Smooth muscle cell (in vitro differentiated cells): ENCODE data around the gene LETM1. TPM values are rescaled to one million over a fixed set of nuclear protein-coding genes. Genes with fewer than 3 reads are reported as not detected.

Experiments used
- DNase-seq: peaks from one replicate; lab custom pipeline; 2025; ENCODE audit not compliant: unreplicated experiment; lab: John Stamatoyannopoulos, UW
- H2AFZ ChIP-seq: fragments of 200-600 bp; sonication (generic); 2 replicates; pipeline ENCODE4 v1.6.0; 2016; ENCODE audit warnings: antibody characterized with exemption, low read depth, mild to moderate bottlenecking
- H3F3A ChIP-seq: fragments of 200-600 bp; sonication (generic); 2 replicates; pipeline ENCODE4 v1.6.0; 2017; ENCODE audit warnings: antibody characterized with exemption, low read depth
- H3K27ac ChIP-seq: fragments of 200-600 bp; sonication (generic); 2 replicates; pipeline ENCODE4 v1.5.1; 2016; ENCODE audit warnings: low read depth, mild to moderate bottlenecking
- H3K27me3 ChIP-seq: fragments of 200-600 bp; sonication (generic); 2 replicates; pipeline ENCODE4 v1.6.1; 2016; ENCODE audit warnings: low read depth, mild to moderate bottlenecking
- H3K36me3 ChIP-seq: fragments of 200-600 bp; sonication (generic); 2 replicates; pipeline ENCODE4 v1.5.1; 2016; ENCODE audit warnings: low read depth
- H3K4me1 ChIP-seq: fragments of 200-600 bp; sonication (generic); 2 replicates; pipeline ENCODE4 v1.5.1; 2016; ENCODE audit warnings: low read depth
- H3K4me2 ChIP-seq: fragments of 200-600 bp; sonication (generic); 2 replicates; pipeline ENCODE4 v1.6.0; 2016; ENCODE audit warnings: mild to moderate bottlenecking
- H3K4me3 ChIP-seq: fragments of 200-600 bp; sonication (generic); 2 replicates; pipeline ENCODE4 v1.5.1; 2016; ENCODE audit warnings: mild to moderate bottlenecking
- H3K79me2 ChIP-seq: fragments of 200-600 bp; sonication (generic); 2 replicates; pipeline ENCODE4 v1.6.0; 2016; ENCODE audit warnings: low read depth, mild to moderate bottlenecking
- H3K9ac ChIP-seq: fragments of 200-600 bp; sonication (generic); 2 replicates; pipeline ENCODE4 v1.6.0; 2016; ENCODE audit warnings: low read depth
- H3K9me3 ChIP-seq: fragments of 200-600 bp; sonication (generic); replicated peaks from 2 replicates; pipeline ENCODE4 v1.5.1; 2016; ENCODE audit warnings: low read depth
- H4K20me1 ChIP-seq: fragments of 200-600 bp; sonication (generic); 2 replicates; pipeline ENCODE4 v1.6.0; 2016; ENCODE audit warnings: low read depth
- CTCF ChIP-seq: fragments of 200-600 bp; sonication (generic); IDR thresholded peaks from 2 replicates; pipeline ENCODE4 v1.5.1; 2017; ENCODE audit warnings: borderline replicate concordance, mild to moderate bottlenecking, antibody characterized with exemption; ENCODE audit not compliant: insufficient read depth, poor library complexity, severe bottlenecking
- WGBS: methylation state at CpG from one replicate; pipeline ENCODE4 v1.1.7; 2016; ENCODE audit warnings: low lambda C conversion rate; 5-methylcytosine and 5-hydroxymethylcytosine counted together
- polyA plus RNA-seq: library from polyadenylated mRNA; unstranded; fragments of >200 nt; fragmentation: Nextera tagmentation; extraction: Ambion mirVana; gene quantifications from 2 replicates; pipeline ENCODE4 v1.2.1, GENCODE V29; 2016
- total RNA-seq: library from RNA; depleted of rRNA; stranded (reverse); fragments of >200 nt; gene quantifications from 2 replicates; pipeline ENCODE4 v1.2.3, GENCODE V29; 2014

The LETM1 gene
- total and polyA plus RNA-seq, 2 experiments from 2014 or later: 15.3 to 17.1 TPM

DNA sequence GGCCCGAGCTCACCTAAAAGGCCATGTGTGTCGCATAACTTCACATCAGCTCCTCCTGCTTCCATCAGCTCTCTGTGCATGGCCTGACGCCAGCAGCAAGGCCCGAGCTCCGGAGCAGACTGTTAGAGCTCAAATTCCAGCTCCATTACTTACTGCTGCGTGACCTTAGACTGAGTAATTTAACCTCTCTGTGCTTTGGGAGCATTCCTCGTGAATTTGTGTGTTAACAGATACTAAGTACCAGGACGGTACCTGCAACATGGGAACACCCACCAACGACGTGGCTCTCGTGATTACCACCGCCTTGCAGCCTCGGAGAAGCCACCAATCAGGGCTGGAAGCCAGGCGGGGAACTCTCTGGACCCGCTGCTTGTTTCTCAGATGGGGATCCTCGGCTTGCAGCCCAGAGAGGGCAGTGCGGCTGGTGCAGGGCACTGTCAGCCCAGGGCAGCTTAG lies 12.9 kb downstream of the LETM1 start:
- H3K4me2 ChIP-seq: no peak overlapping the region
- WGBS: 93% methylated on average over 17 of the region's 17 CpGs
- no peak overlapping the region for H3K9ac ChIP-seq
- DNase-seq: no peak
- H4K20me1 ChIP-seq: peaks cover 26% of the 10 kb centered on the region
- no peak for TF ChIP-seq CTCF
- no peak overlapping the region for H2AFZ ChIP-seq
- H3K79me2 ChIP-seq: peaks cover 6% of the 10 kb centered on the region
- no peaks in the 10 kb centered on the region for H3K27me3 ChIP-seq
- H3K4me3 ChIP-seq: no peak overlapping the region
- H3K27ac ChIP-seq: no peak overlapping the region
- no peaks in the 10 kb centered on the region for H3F3A ChIP-seq
- no peaks in the 10 kb centered on the region for H3K36me3 ChIP-seq
- no peaks in the 10 kb centered on the region for H3K9me3 ChIP-seq
- H3K4me1 ChIP-seq: no peaks in the 10 kb centered on the region

DNA sequence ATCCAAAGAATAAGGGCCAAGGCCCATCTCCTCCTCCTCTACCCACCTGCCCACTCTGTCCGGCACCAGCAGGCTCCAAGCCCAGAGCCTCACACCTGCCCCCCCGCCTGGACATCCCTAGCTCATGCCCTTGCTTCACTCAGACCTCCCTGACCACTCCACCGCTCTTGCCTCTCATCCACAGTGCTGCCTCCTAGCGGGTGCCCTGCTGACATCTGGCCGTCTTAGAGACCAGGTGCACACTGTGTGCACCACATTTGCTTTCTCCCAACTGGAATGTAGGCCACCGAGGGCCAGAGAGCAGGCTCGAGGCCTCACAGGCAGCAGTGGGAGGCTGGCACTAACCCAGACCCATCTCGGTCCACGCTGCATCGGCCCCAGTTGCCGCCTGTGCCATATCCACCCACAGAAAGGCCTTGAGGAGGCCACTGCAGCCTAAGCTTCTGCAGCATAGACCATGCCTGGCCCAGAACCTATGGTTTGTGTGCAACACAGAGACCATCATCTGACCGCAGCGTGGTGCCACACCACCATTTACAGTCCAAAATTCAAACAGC lies 13.5 kb downstream of the LETM1 start:
- H3K36me3 ChIP-seq: no peaks in the 10 kb centered on the region
- H3K79me2 ChIP-seq: peaks cover 6% of the 10 kb centered on the region
- H2AFZ ChIP-seq: no peak overlapping the region
- no peak for DNase-seq
- no peaks in the 10 kb centered on the region for H3K4me1 ChIP-seq
- no peak overlapping the region for H3K9ac ChIP-seq
- H3K4me2 ChIP-seq: no peak overlapping the region
- peaks cover 26% of the 10 kb centered on the region for H4K20me1 ChIP-seq
- H3K4me3 ChIP-seq: no peak overlapping the region
- no peaks in the 10 kb centered on the region for H3K9me3 ChIP-seq
- no peaks in the 10 kb centered on the region for H3F3A ChIP-seq
- H3K27ac ChIP-seq: no peak overlapping the region
- no peaks in the 10 kb centered on the region for H3K27me3 ChIP-seq
- WGBS: 94% methylated on average over 13 of the region's 13 CpGs
- no peak for TF ChIP-seq CTCF

GRCh38 chr4:1841887-1842210 lies 14.1 kb downstream of the LETM1 start:
- Histone ChIP-seq H3K4me2 (no peak overlapping the region), H3K9me3 (no peaks in the 10 kb centered on the region), H3K4me3 (no peak overlapping the region), H3F3A (no peaks in the 10 kb centered on the region), H4K20me1 (peaks cover 32% of the 10 kb centered on the region), H2AFZ (no peak overlapping the region), H3K79me2 (peaks cover 6% of the 10 kb centered on the region), H3K36me3 (no peaks in the 10 kb centered on the region), H3K27me3 (no peaks in the 10 kb centered on the region), H3K4me1 (no peaks in the 10 kb centered on the region), H3K9ac (no peak overlapping the region), H3K27ac (no peak overlapping the region)
- TF ChIP-seq CTCF: no peak
- WGBS: 96% methylated on average over 9 of the region's 9 CpGs
- DNase-seq: no peak

DNA sequence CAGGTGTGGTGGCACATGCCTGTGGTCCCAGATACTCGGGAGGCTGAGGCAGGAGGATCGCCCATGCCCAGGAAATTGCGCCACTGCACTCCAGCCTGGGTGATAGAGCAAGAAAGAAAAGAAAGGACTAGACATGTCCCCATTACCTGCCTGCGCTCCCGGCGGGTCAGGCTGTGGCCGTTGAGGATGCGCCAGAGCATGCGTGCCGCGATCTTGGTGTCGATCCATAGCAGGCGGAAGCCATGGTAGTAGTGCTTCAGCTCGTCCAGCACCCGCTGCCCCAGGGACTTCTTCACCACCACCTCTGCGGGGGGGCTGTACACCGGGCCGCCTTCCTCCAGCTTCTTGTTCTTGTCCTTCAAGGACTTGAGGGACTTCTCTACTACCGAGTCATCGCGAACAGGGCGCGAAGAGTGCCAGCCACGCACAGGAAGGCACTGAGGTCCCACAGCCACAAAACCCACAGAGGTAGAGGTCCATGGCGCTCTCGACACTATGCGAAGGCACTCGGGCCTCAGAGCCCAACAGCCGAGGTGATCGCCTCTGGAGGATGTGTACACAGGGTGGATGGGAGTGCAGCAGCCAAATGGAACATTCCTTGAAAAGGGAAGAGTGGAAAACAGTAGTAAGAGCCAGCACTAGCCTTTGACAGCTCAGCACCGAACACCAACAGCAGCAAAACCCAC lies 14.6 kb downstream of the LETM1 start:
- no peak overlapping the region for H3K9ac ChIP-seq
- no peaks in the 10 kb centered on the region for H3K4me1 ChIP-seq
- H3K79me2 ChIP-seq: peaks cover 2% of the 10 kb centered on the region
- no peaks in the 10 kb centered on the region for H3F3A ChIP-seq
- H4K20me1 ChIP-seq: peaks cover 31% of the 10 kb centered on the region
- H2AFZ ChIP-seq: no peak overlapping the region
- no peaks in the 10 kb centered on the region for H3K36me3 ChIP-seq
- H3K27me3 ChIP-seq: no peaks in the 10 kb centered on the region
- H3K9me3 ChIP-seq: no peaks in the 10 kb centered on the region
- no peak overlapping the region for H3K4me2 ChIP-seq
- DNase-seq: no peak
- no peak for TF ChIP-seq CTCF
- 97% methylated on average over 31 of the region's 31 CpGs for WGBS
- no peak overlapping the region for H3K4me3 ChIP-seq
- H3K27ac ChIP-seq: no peak overlapping the region
